SK-N-SH treated with all-trans-retinoic acid at 6 μM for 48 hours (cell line): ENCODE measurements around the gene DNAL4.

Source experiments
- ATAC-seq: fragments of 200-7000 bp; cut with Tn5 transposase; 3 replicates; pipeline ENCODE4 v1.9.1; 2020; ENCODE audit warnings: mild to moderate bottlenecking, moderate library complexity
- ARNTL ChIP-seq: fragments of 450-650 bp; formaldehyde crosslinking; IDR thresholded peaks from 2 replicates; pipeline ENCODE4 v1.5.0; 2020; ENCODE audit warnings: low read depth, mild to moderate bottlenecking, moderate library complexity, borderline replicate concordance
- BACH2 ChIP-seq: fragments of 250-450 bp; sonication (Bioruptor Pico); IDR thresholded peaks from 2 replicates; pipeline ENCODE4 v1.9.0; 2021; ENCODE audit warnings: mild to moderate bottlenecking, borderline replicate concordance
- CREB5 ChIP-seq: fragments of 250-450 bp; sonication (Bioruptor Pico); IDR thresholded peaks from 2 replicates; pipeline ENCODE4 v1.5.1; 2020; ENCODE audit warnings: low read depth, mild to moderate bottlenecking, moderate library complexity
- CSDC2 ChIP-seq: fragments of 250-450 bp; sonication (Bioruptor Pico); IDR thresholded peaks from 2 replicates; pipeline ENCODE4 v1.5.0; 2020; ENCODE audit warnings: mild to moderate bottlenecking, moderate library complexity
- ESRRG ChIP-seq: fragments of 250-450 bp; sonication (Bioruptor Pico); IDR thresholded peaks from 2 replicates; pipeline ENCODE4 v1.6.1; 2021; ENCODE audit warnings: mild to moderate bottlenecking
- GLIS3 ChIP-seq: fragments of 250-450 bp; sonication (Bioruptor Pico); IDR thresholded peaks from 2 replicates; pipeline ENCODE4 v1.5.0; 2020; ENCODE audit warnings: mild to moderate bottlenecking, moderate library complexity
- ISL1 ChIP-seq: fragments of 250-450 bp; sonication (Bioruptor Pico); IDR thresholded peaks from 2 replicates; pipeline ENCODE4 v2.1.2; 2022; ENCODE audit warnings: mild to moderate bottlenecking, moderate library complexity
- PPARA ChIP-seq: fragments of 250-450 bp; sonication (Bioruptor Pico); IDR thresholded peaks from 2 replicates; pipeline ENCODE4 v1.5.0; 2020; ENCODE audit warnings: mild to moderate bottlenecking, borderline replicate concordance
- RARB ChIP-seq: fragments of 250-450 bp; sonication (Bioruptor Pico); IDR thresholded peaks from 2 replicates; pipeline ENCODE4 v1.8.0; 2021; ENCODE audit warnings: mild to moderate bottlenecking, moderate library complexity
- TCF4 ChIP-seq: fragments of 250-450 bp; sonication (Bioruptor Pico); IDR thresholded peaks from 2 replicates; pipeline ENCODE4 v1.8.0; 2021; ENCODE audit warnings: mild to moderate bottlenecking, moderate library complexity, borderline replicate concordance
- ZC3H10 ChIP-seq: fragments of 250-450 bp; sonication (Bioruptor Pico); IDR thresholded peaks from 2 replicates; pipeline ENCODE4 v1.5.1; 2021; ENCODE audit warnings: mild to moderate bottlenecking, moderate library complexity
- ZFP3 ChIP-seq: fragments of 250-450 bp; sonication (Bioruptor Pico); IDR thresholded peaks from 2 replicates; pipeline ENCODE4 v1.5.0; 2020; ENCODE audit warnings: mild to moderate bottlenecking, moderate library complexity
- ZFP30 ChIP-seq: fragments of 450-650 bp; formaldehyde crosslinking; IDR thresholded peaks from 2 replicates; pipeline ENCODE4 v1.5.0; 2022; ENCODE audit warnings: mild to moderate bottlenecking, moderate library complexity
- ZNF565 ChIP-seq: fragments of 450-650 bp; formaldehyde crosslinking; conservative IDR thresholded peaks from 2 replicates; pipeline ENCODE4 v1.5.0; 2020; ENCODE audit warnings: low read depth, mild to moderate bottlenecking, moderate library complexity
- ZNF70 ChIP-seq: fragments of 450-650 bp; formaldehyde crosslinking; IDR thresholded peaks from 2 replicates; pipeline ENCODE4 v1.5.0; 2020; ENCODE audit warnings: mild to moderate bottlenecking, moderate library complexity
- ZNF8 ChIP-seq: fragments of 450-650 bp; formaldehyde crosslinking; IDR thresholded peaks from 2 replicates; pipeline ENCODE4 v1.5.0; 2020; ENCODE audit warnings: mild to moderate bottlenecking, moderate library complexity
- TF ChIP-seq, protein P1 (sequence below): fragments of 250-450 bp; sonication (Bioruptor Pico); IDR thresholded peaks from 2 replicates; pipeline ENCODE4 v1.8.0; 2020; ENCODE audit warnings: mild to moderate bottlenecking, moderate library complexity, borderline replicate concordance
- TF ChIP-seq, protein P2 (sequence below): fragments of 250-450 bp; sonication (Bioruptor Pico); IDR thresholded peaks from 2 replicates; pipeline ENCODE4 v1.8.0; 2021; ENCODE audit warnings: low read depth, mild to moderate bottlenecking, moderate library complexity, borderline replicate concordance
- TF ChIP-seq, protein P3 (sequence below): fragments of 250-450 bp; sonication (Bioruptor Pico); IDR thresholded peaks from 2 replicates; pipeline ENCODE4 v1.5.1; 2021; ENCODE audit warnings: mild to moderate bottlenecking, moderate library complexity

DNAL4 gene

DNA sequence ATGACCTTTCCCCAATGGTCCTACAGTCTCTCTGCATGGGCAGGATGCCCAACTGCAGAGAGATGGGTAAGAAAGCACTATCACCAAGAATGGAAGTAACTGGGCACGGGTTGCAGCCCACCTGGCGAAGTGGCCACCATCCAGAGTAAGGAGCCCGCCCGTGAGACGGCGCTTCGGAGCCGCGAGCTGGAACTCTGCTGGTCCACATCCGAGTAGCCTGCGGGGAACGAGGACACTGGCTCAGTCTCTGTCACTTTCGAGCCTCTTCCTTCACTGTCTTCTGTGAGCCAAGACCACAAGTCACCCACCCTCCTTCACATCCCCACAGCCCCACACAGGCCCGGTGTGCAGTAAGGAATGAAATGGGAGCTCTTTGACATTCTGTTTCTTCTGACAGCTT is 43.8 kb downstream of the DNAL4 start (continued):
- TF ChIP-seq, protein P1, sequence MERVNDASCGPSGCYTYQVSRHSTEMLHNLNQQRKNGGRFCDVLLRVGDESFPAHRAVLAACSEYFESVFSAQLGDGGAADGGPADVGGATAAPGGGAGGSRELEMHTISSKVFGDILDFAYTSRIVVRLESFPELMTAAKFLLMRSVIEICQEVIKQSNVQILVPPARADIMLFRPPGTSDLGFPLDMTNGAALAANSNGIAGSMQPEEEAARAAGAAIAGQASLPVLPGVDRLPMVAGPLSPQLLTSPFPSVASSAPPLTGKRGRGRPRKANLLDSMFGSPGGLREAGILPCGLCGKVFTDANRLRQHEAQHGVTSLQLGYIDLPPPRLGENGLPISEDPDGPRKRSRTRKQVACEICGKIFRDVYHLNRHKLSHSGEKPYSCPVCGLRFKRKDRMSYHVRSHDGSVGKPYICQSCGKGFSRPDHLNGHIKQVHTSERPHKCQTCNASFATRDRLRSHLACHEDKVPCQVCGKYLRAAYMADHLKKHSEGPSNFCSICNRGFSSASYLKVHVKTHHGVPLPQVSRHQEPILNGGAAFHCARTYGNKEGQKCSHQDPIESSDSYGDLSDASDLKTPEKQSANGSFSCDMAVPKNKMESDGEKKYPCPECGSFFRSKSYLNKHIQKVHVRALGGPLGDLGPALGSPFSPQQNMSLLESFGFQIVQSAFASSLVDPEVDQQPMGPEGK (CRISPR knock-in tag): no peak

GRCh38 chr22:38748487-38749136 is 45.3 kb downstream of the DNAL4 start:
- no peak for TF ChIP-seq CREB5 (CRISPR knock-in tag)
- TF ChIP-seq ZNF8: no peak
- TF ChIP-seq ISL1 (CRISPR knock-in tag): no peak
- TF ChIP-seq RARB: no peak
- no peak for TF ChIP-seq GLIS3
- TF ChIP-seq ARNTL (CRISPR knock-in tag): no peak
- TF ChIP-seq TCF4 (CRISPR knock-in tag): no peak
- no peak for TF ChIP-seq BACH2 (CRISPR knock-in tag)
- TF ChIP-seq ESRRG: no peak
- TF ChIP-seq, protein P2, sequence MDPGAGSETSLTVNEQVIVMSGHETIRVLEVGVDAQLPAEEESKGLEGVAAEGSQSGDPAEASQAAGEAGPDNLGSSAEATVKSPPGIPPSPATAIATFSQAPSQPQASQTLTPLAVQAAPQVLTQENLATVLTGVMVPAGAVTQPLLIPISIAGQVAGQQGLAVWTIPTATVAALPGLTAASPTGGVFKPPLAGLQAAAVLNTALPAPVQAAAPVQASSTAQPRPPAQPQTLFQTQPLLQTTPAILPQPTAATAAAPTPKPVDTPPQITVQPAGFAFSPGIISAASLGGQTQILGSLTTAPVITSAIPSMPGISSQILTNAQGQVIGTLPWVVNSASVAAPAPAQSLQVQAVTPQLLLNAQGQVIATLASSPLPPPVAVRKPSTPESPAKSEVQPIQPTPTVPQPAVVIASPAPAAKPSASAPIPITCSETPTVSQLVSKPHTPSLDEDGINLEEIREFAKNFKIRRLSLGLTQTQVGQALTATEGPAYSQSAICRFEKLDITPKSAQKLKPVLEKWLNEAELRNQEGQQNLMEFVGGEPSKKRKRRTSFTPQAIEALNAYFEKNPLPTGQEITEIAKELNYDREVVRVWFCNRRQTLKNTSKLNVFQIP: no peak
- no peak for TF ChIP-seq PPARA
- TF ChIP-seq, protein P3, sequence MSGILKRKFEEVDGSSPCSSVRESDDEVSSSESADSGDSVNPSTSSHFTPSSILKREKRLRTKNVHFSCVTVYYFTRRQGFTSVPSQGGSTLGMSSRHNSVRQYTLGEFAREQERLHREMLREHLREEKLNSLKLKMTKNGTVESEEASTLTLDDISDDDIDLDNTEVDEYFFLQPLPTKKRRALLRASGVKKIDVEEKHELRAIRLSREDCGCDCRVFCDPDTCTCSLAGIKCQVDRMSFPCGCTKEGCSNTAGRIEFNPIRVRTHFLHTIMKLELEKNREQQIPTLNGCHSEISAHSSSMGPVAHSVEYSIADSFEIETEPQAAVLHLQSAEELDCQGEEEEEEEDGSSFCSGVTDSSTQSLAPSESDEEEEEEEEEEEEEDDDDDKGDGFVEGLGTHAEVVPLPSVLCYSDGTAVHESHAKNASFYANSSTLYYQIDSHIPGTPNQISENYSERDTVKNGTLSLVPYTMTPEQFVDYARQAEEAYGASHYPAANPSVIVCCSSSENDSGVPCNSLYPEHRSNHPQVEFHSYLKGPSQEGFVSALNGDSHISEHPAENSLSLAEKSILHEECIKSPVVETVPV (CRISPR knock-in tag): no peak
- TF ChIP-seq ZNF70 (CRISPR knock-in tag): no peak
- no peak for TF ChIP-seq ZC3H10 (CRISPR knock-in tag)
- TF ChIP-seq CSDC2 (CRISPR knock-in tag): no peak
- TF ChIP-seq, all 23 proteins: peak for 0
- no peak for ATAC-seq

DNA sequence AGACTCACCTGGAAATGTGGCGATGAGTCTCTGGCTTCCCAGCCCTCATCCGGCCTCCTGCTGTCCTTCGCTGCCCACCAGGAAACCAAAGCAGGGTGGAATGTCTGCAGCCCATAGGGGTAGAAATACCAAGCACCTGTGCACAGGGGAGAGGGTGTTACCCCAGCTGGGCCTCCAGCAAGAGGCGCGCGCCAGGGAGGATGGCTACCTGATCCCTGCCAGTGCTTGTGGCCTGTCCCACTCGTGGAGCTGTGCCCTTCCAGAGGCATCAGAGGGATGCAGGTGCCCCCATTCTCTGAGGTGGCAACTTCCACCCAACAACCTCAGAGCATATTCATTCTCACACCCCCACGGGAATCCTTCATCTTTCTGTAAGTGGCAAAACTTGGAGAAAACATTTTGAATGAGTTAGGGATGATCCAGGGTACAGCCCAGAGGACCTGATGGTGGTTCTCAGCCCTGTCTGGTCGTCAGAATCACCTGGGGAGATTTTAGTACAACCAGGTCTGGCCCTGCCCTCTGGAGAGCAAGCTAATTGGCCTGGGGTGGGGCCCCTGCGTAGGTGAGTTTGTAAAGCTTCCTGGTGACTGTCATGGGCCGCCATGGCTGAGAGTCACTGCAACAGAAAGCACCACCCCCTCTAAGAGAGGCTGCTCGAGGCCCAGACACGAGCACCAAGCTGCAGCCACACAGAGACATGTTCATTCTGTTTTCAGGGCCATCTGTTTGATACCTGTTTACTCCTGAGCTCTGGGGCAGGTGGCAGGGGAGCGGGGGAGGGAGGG is 48.1 kb downstream of the DNAL4 start:
- ATAC-seq: no peak
- TF ChIP-seq ZFP30 (CRISPR knock-in tag) (no peak), ZFP3 (CRISPR knock-in tag) (no peak), ZNF70 (CRISPR knock-in tag) (no peak), ESRRG (no peak), CSDC2 (CRISPR knock-in tag) (no peak), ARNTL (CRISPR knock-in tag) (no peak), ZNF565 (CRISPR knock-in tag) (no peak), GLIS3 (no peak), RARB (no peak), TCF4 (CRISPR knock-in tag) (no peak), BACH2 (CRISPR knock-in tag) (no peak), CREB5 (CRISPR knock-in tag) (no peak), PPARA (no peak), ISL1 (CRISPR knock-in tag) (no peak)
- TF ChIP-seq, protein P1 (CRISPR knock-in tag): no peak
- TF ChIP-seq, protein P3 (CRISPR knock-in tag): no peak
- TF ChIP-seq, protein P2: no peak
